GF-D8 (cell line): ENCODE data around the gene TERB1.
"Not testable (repeated sequence)": the region's sequence is repeated elsewhere in the genome, so short reads cannot be mapped to it uniquely, and the experiment has no call there.

Experiments used
- DNase-seq: peaks from one replicate; lab custom pipeline; 2025; lab: John Stamatoyannopoulos, UW

TERB1 gene

DNA sequence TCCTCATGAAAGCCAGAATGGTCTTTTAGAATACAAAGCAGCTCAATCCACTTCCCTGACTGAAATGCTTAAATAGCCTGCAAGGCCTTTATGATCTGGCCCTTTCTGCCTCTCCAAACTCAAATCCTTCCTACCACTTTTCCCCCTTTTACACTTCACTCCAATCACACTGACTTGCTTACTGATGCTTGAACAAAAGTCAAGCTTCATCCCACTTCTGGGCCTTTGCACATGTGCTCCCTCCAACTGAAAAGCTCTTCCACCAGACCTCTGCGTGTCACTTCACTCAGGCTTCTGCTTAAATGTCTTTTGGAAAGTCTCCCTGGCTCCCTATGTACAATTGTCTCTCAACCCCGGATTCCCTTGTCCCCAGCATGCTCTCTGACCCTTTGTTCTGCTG, 13.3 kb upstream of the TERB1 start:
- DNase-seq = no peak

GRCh38 chr16:66811043-66811442, 9.7 kb upstream of the TERB1 start:
- DNase-seq = no peak

- no peak for DNase-seq
These were observed 9.0 kb upstream of the TERB1 start for GRCh38 chr16:66810391-66810790.

DNA sequence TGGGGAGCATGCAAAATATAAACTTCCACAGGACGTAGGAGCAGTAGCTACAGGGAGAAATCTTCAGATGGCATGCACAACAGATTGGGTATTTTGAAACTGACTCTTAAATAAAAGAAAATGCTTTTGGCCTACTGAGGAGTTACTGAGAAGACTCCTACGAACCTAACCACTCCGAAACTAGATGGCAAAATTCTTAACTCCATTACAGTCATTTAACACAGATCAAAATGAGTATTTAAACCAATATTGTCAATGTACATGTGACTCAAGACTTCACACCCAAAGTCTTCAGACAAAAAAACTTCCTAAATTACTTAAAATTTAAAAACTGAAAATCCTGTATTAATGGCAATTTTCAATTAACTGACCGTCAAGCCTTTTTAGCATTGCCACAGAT, 8.4 kb upstream of the TERB1 start:
- DNase-seq = no peak

- no peak for DNase-seq
These were observed 775 bp upstream of the TERB1 start for GRCh38 chr16:66802159-66802558.

- DNase-seq = no peak
These were observed 528 bp downstream of the TERB1 start for GRCh38 chr16:66800856-66801255.

DNA sequence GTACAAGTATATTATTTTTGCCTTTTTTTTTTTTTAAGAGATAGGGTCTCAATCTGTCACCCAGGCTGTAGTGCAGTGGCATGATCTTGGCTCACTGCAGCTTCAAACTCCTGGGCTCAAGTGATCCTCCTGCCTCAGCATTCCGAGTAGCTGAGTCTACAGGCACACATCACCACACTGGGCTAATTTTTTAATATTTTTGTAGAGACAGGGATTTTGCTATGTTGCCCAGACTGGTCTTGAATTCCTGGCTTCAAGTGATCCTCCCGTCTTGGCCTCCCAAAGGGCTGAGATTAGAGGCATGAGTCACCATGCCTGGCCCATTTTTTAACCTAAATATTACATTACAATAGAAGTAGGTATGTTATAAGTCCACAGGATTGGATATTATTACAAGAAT, 3.2 kb downstream of the TERB1 start:
- DNase-seq = no peak

DNA sequence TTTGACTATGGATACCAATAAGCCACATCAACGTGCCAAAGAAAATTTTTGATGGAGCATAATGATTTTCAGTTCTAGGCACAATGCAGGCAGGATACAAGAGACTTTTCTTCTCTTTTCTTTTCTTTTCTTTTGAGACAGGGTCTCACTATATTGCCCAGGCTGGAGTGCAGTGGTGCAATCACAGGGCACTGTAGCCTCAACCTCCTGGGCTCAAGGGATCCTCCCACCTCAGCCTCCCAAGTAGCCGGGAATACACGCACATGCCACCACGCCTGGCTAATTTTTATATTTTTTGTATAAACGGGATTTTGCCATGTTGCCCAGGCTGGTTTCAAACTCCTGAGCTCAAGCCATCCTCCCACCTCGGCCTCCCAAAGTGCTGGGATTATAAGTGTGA, 7.4 kb downstream of the TERB1 start:
- not testable (repeated sequence) for DNase-seq

GRCh38 chr16:66790130-66790733, 11.2 kb downstream of the TERB1 start:
- DNase-seq = no peak

GRCh38 chr16:66787427-66787826, 14.0 kb downstream of the TERB1 start:
- DNase-seq = no peak

- DNase-seq = no peak
These were observed 14.8 kb downstream of the TERB1 start for GRCh38 chr16:66786551-66786950.

- no peak for DNase-seq
These were observed 24.9 kb downstream of the TERB1 start for GRCh38 chr16:66776457-66776856.

- DNase-seq = no peak
These were observed 26.4 kb downstream of the TERB1 start for GRCh38 chr16:66774981-66775380.

GRCh38 chr16:66758086-66758485, 43.3 kb downstream of the TERB1 start:
- no peak for DNase-seq

- DNase-seq = no peak
These were observed 46.6 kb downstream of the TERB1 start for GRCh38 chr16:66754819-66755218.

DNA sequence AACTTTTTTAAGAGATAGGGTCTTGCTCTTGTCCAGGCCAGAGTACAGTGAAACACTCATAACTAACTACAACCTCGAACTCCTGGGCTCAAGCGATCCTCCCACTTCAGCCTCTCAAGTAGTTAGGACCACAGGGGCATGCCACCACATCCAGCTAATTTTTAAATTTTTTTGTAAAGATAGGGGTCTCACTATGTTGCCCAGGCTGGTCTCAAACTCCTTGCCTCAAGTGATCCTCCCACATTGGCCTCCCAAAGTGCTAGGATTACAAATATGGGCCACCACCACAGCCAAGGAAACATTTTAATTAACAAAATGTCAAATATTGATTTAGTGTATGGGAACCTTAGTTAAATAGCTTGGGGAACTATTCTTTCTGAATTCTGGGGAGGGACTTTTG, 47.2 kb downstream of the TERB1 start:
- DNase-seq = no peak

DNA sequence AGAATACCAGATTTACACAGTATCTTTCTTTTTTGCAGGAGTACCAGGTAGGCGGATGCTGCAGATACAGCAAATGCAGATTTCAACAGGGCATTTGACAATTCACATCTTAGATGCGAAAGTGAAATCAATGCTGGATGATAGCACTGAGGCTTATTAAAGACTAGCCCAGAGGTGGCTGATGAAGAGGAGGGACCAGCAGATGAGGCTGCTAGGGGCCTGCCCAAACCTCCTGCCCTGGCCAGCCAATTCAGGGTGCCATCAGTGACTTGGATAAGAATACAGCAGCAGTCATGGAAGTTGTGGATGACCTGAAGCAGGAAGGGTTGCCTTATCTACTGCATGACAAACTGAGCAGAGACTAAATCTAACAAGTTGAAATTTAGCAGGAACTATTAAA, 48.4 kb downstream of the TERB1 start:
- no peak for DNase-seq

DNA sequence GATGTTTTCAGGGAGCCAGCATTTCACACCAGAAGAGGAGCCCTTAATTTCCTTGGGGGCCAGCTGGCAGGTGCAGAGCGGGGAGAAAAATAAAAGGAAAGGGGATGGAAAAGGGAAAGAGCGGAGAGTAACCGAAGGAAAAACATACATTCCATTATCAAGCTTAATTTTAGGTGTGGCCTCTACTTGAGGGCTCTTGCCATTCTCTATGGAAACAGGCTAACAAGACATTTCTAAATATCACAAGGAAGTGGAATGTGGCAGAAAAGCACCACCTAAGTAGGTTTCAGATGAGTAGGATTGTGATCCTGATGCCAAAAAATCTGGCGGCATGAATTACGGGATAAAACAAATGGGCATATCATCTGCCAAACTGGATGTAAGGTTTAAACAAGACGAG, 49.0 kb downstream of the TERB1 start:
- DNase-seq = no peak

DNA sequence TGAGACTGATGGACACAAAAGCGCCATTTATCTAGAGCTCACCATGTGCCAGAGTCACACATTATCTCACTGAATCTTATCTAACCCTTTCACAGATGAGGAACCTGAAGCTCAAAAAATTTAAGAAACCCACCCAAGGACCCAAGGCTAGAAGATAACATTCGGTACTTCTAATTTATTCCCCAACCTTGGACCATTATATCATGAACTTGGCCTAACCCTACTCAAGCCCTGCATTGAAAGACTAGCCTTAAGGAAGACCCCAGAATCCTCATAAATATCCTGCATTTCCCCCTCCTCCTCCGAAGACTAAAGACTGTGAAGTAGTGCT, 49.4 kb downstream of the TERB1 start:
- no peak for DNase-seq

DNA sequence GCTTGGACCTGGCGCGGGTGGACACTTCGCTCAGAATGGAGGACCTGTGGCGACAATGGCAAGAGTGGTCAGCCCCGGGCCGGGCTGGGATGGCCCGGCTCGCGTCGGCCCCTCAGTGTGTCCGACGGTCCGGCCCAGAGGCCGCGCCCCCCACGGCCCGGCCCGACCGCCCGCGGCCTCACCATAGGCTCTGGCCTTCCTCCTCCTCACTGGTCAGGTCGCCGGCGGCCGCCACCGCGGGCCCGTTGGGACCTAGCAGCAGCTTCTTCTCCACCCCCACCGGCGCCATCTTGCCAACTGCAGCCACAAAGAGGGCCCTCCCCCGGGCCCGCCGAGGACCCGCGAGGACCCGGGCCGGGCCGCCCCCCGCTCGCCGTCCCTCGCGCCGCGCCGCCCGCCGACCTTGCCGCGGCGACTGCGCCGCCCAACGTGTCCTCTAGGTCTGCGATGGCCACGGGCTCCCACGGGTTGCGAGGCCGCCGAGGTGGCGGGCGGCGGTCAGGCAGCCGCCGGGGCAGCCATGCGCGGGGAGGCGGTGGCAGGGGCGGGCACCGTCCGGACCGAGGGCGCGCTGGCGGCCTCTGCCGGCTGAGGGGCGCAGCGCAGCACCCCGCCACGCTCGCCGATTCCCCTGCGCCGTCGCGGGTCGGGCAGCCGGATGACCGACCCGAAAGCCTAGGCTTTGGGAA, 49.9 kb downstream of the TERB1 start, which contains the start of gene DYNC1LI2:
Gene DYNC1LI2, minus strand, starts transcription at position 307 of the 689 bp plus-strand sequence. Its CDS starts 18 bp downstream, at position 289.
- peak; percentile 18 for DNase-seq

GRCh38 chr16:66751053-66751302, 50.4 kb downstream of the TERB1 start:
- no peak for DNase-seq

DNA sequence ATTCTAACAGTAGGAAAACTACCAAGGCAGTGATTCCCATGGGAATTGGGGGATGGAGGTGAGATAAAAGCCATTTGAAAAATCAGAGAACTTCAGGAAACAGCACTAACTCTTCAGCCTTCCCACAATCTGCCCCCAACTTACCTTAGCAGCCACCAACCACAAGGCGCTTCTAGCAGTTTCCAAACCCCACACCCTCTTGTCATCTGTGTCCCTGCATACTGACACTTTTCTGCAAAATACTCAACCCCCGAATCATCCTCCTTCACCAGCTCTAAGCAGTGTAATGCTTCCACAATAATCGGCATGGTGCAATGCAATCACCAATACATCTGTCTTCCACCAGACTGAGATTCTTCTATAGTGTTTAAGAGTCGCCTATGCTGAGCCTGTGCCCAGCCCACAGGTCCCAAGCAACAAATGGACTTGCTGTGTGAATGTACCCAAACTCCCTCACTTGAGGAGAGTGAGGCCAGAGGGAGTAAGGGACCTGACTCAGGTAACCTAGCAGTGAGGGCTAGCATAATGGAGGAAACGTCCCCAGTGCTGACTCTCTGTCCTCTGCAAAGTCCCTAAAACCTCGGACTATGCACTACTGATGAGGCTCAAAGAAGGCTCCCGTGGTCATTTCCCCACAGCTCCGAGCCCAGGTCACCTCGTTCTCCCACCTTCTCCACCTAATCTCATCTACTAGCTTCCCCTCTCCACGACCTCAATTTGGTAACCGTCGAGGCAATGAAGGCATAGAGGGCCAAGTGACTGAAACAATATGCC, 50.9 kb downstream of the TERB1 start:
- DNase-seq = no peak

- DNase-seq = peak; percentile 98
These were observed 54.7 kb downstream of the TERB1 start for GRCh38 chr16:66746682-66747081.

DNA sequence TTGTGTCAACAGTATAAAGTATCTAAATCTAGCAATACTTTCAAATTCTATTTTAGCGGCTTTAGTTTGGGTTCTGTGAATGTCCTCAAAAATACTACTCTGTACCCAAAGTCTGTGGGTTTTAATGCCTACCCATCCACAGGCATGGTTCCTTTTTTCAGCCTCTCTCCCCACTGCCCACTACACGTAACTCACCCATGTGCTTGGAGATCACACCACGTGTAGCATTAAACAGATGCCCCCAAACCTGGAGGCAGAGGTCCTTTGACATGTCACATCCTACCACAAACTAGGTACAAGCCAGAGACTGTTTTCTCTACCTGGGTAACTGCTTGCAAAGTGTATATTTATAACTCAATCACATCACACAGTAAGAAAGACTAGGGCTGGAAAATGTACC, 55.3 kb downstream of the TERB1 start:
- no peak for DNase-seq
